Gastroesophageal sphincter (tissue), 3 donors: ENCODE results near the gene NPPB.

ENCODE experiments used
- EP300 ChIP-seq: sonication (generic); formaldehyde crosslinking; IDR thresholded peaks from one replicate; pipeline ENCODE4 v1.6.1; 2017; ENCODE audit warnings: antibody characterized with exemption, mild to moderate bottlenecking
- POLR2AphosphoS5 ChIP-seq: sonication (generic); formaldehyde crosslinking; IDR thresholded peaks from one replicate; pipeline ENCODE4 v1.6.1; 2017; ENCODE audit warnings: antibody characterized with exemption
- TF ChIP-seq, protein P1 (sequence below), 4 experiments: fragments of 200-600 bp in 2 of 4; fragments of 450-650 bp in 2 of 4; sonication (generic) in 1 of 4; IDR thresholded peaks; one replicate each; pipeline ENCODE4 v1.5.1; 2017 to 2019; ENCODE audit warnings: antibody characterized with exemption in 4 of 4, mild to moderate bottlenecking in 2 of 4, moderate library complexity in 2 of 4

GRCh38 chr1:11880181-11880575, 21.4 kb upstream of the NPPB start:
- TF ChIP-seq POLR2AphosphoS5: no peak
- TF ChIP-seq, protein P1, sequence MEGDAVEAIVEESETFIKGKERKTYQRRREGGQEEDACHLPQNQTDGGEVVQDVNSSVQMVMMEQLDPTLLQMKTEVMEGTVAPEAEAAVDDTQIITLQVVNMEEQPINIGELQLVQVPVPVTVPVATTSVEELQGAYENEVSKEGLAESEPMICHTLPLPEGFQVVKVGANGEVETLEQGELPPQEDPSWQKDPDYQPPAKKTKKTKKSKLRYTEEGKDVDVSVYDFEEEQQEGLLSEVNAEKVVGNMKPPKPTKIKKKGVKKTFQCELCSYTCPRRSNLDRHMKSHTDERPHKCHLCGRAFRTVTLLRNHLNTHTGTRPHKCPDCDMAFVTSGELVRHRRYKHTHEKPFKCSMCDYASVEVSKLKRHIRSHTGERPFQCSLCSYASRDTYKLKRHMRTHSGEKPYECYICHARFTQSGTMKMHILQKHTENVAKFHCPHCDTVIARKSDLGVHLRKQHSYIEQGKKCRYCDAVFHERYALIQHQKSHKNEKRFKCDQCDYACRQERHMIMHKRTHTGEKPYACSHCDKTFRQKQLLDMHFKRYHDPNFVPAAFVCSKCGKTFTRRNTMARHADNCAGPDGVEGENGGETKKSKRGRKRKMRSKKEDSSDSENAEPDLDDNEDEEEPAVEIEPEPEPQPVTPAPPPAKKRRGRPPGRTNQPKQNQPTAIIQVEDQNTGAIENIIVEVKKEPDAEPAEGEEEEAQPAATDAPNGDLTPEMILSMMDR (IDR thresholded peaks at IDR 0.05): no peak
- no peak for TF ChIP-seq EP300
